Measurements from ENCODE around the gene CLK3.

DNA sequence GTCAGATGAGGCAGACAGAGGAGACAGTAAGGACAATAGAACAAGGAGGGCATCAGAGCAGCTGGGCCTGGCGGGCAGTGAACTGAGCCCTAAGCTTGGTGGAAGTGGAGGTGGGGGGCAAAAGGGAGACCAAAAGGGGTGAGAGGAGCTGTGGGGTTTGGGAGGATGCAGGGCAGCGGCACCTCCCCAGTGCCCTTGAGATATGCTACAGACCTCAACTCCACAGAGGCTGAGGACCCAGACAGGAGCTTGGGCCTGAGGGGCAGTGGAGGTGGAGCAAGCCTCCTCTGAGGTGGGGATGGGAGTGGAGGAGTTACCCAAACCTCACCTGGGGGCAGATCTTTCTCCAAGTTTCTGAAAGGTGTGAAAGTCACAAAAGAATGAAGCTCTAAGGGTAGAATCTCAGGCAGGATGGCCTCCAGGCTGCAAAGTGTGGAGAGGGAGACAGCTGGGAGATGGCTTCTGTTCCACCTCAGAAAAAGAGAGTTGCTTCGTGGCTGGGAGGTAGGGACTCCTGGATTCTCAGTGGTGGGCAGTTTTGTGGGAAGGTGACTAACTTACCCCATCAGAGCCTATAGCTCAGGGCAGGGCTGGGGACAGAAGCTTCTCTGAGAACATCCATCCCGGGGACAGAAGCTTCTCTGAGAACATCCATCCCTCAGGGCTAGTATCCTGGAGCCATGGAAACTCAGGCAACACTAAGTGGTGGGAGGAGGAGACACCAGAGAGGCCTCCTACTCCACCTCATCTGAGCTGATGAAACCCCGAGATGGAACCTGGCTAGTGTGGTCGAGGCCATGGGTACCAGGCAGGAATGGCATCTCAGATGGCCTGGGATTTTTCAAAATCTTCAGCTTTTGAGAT, 2.3 kb upstream of the CLK3 start:
- TF ChIP-seq EZH2 (IDR thresholded peaks at IDR 0.05; ENCODE audit: low read length, unreplicated experiment), result no peak
- no peak for TF ChIP-seq CTCF (conservative IDR thresholded peaks at IDR 0.05; ENCODE audit: low read depth, low read length)
